Keratinocyte (primary cell): ENCODE results near the gene CKLF. TPM values are rescaled to one million over a fixed set of nuclear protein-coding genes. Genes with fewer than 3 reads are reported as not detected.

Experiments
- DNase-seq: peaks from one replicate; pipeline ENCODE4 v3.0.0-alpha.2; 2011; ENCODE audit warnings: low read depth, missing footprints, low spot score
- FAIRE-seq: peaks from 2 replicates; lab custom pipeline; 2011; peaks lifted over from hg19 to GRCh38; lab: Jason Lieb, UNC
- H2AFZ ChIP-seq: 2 replicates; pipeline ENCODE4 v1.6.0; 2012; ENCODE audit warnings: low read length, control low read depth, inconsistent platforms; ENCODE audit not compliant: control insufficient read depth
- H3K27ac ChIP-seq: 2 replicates; pipeline ENCODE4 v1.5.1; 2011; ENCODE audit warnings: low read length; ENCODE audit not compliant: control insufficient read depth, insufficient read depth
- H3K27me3 ChIP-seq: 3 replicates; pipeline ENCODE4 v1.6.0; 2011; ENCODE audit warnings: low read length; ENCODE audit not compliant: control insufficient read depth, insufficient read depth; ENCODE audit errors: extremely low read depth
- H3K36me3 ChIP-seq, 2 experiments: 2 replicates in 1 of 2; 3 replicates in 1 of 2; pipeline ENCODE4 v1.5.1; 2011; ENCODE audit warnings: low read length in 2 of 2, mild to moderate bottlenecking in 1 of 2; ENCODE audit not compliant: control insufficient read depth in 2 of 2, insufficient read depth in 2 of 2; ENCODE audit errors: extremely low read depth in 1 of 2
- H3K4me1 ChIP-seq: 3 replicates; pipeline ENCODE4 v1.5.1; 2011; ENCODE audit warnings: low read length; ENCODE audit not compliant: control insufficient read depth, insufficient read depth; ENCODE audit errors: extremely low read depth
- H3K4me2 ChIP-seq: 3 replicates; pipeline ENCODE4 v1.6.0; 2011; ENCODE audit warnings: low read depth, low read length; ENCODE audit not compliant: control insufficient read depth, insufficient read depth; ENCODE audit errors: extremely low read depth
- H3K4me3 ChIP-seq, 3 experiments: fragments of 200-600 bp in 1 of 3; sonication (generic) in 1 of 3; 2 replicates in 2 of 3; 3 replicates in 1 of 3; pipeline ENCODE4 v1.5.1; 2011 to 2016; ENCODE audit warnings: low read length in 3 of 3, mild to moderate bottlenecking in 3 of 3, control low read depth in 2 of 3, inconsistent platforms in 1 of 3, low read depth in 1 of 3, mixed read lengths in 1 of 3, mixed run types in 1 of 3, moderate library complexity in 1 of 3; ENCODE audit not compliant: control insufficient read depth in 2 of 3, insufficient read depth in 2 of 3; ENCODE audit errors: extremely low read depth in 1 of 3
- H3K79me2 ChIP-seq: 2 replicates; pipeline ENCODE4 v1.6.0; 2012; ENCODE audit warnings: low read length; ENCODE audit not compliant: control insufficient read depth, insufficient read depth
- H3K9ac ChIP-seq: 3 replicates; pipeline ENCODE4 v1.6.0; 2011; ENCODE audit warnings: low read length; ENCODE audit not compliant: control insufficient read depth, insufficient read depth; ENCODE audit errors: extremely low read depth
- H3K9me1 ChIP-seq: 3 replicates; pipeline ENCODE4 v1.6.0; 2011; ENCODE audit warnings: low read length; ENCODE audit not compliant: control insufficient read depth, insufficient read depth; ENCODE audit errors: extremely low read depth
- H3K9me3 ChIP-seq: 2 replicates; pipeline ENCODE4 v1.5.1; 2012; ENCODE audit warnings: low read depth, low read length; ENCODE audit not compliant: control insufficient read depth
- H4K20me1 ChIP-seq: 3 replicates; pipeline ENCODE4 v1.6.0; 2011; ENCODE audit warnings: low read length; ENCODE audit not compliant: control insufficient read depth, insufficient read depth; ENCODE audit errors: extremely low read depth
- EZH2 ChIP-seq: IDR thresholded peaks from one replicate; pipeline ENCODE4 v1.6.1; 2012; ENCODE audit warnings: inconsistent platforms, mild to moderate bottlenecking, low read length, moderate library complexity
- dilution Hi-C: fragments of 300-500 bp; cut with MboI; formaldehyde crosslinking; loops from one replicate; pipeline ENCODE4 v1.7.0; 2020; ENCODE audit warnings: low sequenced_read_pairs; ENCODE audit not compliant: extremely low pct_ligation_motif_present
- polyA plus RNA-seq, 5 experiments: library from polyadenylated mRNA; depleted of rRNA in 3 of 5; stranded (reverse) in 3 of 5; stranded (forward) in 1 of 5; unstranded in 1 of 5; fragments of >200 nt; gene quantifications; 1 replicate in 1 of 5; 2 replicates in 3 of 5; 3 replicates in 1 of 5; pipeline versions ENCODE4 v1.2.1 to v1.2.3, GENCODE V29; 2011 to 2012; ENCODE audit warnings: missing spikeins in 2 of 5, low read depth in 1 of 5, low replicate concordance in 1 of 5
- TF ChIP-seq, protein P1 (sequence below), 3 experiments: IDR thresholded peaks in 1 of 3; conservative IDR thresholded peaks in 1 of 3; optimal IDR thresholded peaks in 1 of 3; 2 replicates in 2 of 3; 3 replicates in 1 of 3; pipeline versions ENCODE3 to v1.5.1; 2011; ENCODE audit warnings: low read length in 3 of 3, mild to moderate bottlenecking in 3 of 3, moderate library complexity in 2 of 3, control low read depth in 1 of 3, inconsistent platforms in 1 of 3; ENCODE audit not compliant: insufficient read depth in 2 of 3; ENCODE audit errors: extremely low read depth in 1 of 3

The CKLF gene
- polyA plus RNA-seq, 1 donor (not counting 4 experiments of a cell fraction or from before 2014, with no cell fraction given) = 38.0 TPM

DNA sequence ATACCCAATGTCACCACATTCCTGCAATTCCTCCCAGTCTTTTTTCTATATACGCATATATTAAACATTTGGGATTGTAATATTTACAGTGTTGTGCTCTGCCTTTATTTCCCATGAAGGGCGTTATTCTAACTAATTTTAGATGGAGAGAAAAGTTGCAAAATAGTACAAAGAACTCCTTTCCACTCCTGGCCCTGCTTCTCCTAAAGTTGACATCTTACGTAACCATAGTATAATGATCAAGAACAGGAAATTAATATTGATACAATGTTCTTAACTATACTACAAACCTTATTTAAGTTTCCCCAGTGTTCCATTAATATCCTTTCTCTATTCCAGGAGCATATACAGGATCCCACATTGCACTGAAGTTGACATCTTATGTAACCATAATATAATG is 48.8 kb upstream of the CKLF start:
- no peak overlapping the region for H3K4me3 ChIP-seq
- peaks cover 11% of the 10 kb centered on the region for H3K4me1 ChIP-seq
- no peaks in the 10 kb centered on the region for H3K9me3 ChIP-seq
- no peak for TF ChIP-seq EZH2
- TF ChIP-seq, protein P1, sequence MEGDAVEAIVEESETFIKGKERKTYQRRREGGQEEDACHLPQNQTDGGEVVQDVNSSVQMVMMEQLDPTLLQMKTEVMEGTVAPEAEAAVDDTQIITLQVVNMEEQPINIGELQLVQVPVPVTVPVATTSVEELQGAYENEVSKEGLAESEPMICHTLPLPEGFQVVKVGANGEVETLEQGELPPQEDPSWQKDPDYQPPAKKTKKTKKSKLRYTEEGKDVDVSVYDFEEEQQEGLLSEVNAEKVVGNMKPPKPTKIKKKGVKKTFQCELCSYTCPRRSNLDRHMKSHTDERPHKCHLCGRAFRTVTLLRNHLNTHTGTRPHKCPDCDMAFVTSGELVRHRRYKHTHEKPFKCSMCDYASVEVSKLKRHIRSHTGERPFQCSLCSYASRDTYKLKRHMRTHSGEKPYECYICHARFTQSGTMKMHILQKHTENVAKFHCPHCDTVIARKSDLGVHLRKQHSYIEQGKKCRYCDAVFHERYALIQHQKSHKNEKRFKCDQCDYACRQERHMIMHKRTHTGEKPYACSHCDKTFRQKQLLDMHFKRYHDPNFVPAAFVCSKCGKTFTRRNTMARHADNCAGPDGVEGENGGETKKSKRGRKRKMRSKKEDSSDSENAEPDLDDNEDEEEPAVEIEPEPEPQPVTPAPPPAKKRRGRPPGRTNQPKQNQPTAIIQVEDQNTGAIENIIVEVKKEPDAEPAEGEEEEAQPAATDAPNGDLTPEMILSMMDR (optimal IDR thresholded peaks at IDR 0.05 in 1 of 3, IDR thresholded peaks at IDR 0.05 in 1 of 3, conservative IDR thresholded peaks at IDR 0.05 in 1 of 3; ENCODE audit: extremely low read depth in 1 of 3, insufficient read depth in 2 of 3, low read length in 3 of 3) = no peak
- DNase-seq (no peak), FAIRE-seq (no peak)
- H3K9ac ChIP-seq = no peak overlapping the region
- no peaks in the 10 kb centered on the region for H4K20me1 ChIP-seq
- dilution Hi-C loops = no loop called here
- no peaks in the 10 kb centered on the region for H3K9me1 ChIP-seq
- no peaks in the 10 kb centered on the region for H3K79me2 ChIP-seq
- H3K4me2 ChIP-seq = no peak overlapping the region
- no peaks in the 10 kb centered on the region for H3K36me3 ChIP-seq
- H3K27me3 ChIP-seq = no peaks in the 10 kb centered on the region
- no peak overlapping the region for H2AFZ ChIP-seq
- H3K27ac ChIP-seq = no peak overlapping the region

DNA sequence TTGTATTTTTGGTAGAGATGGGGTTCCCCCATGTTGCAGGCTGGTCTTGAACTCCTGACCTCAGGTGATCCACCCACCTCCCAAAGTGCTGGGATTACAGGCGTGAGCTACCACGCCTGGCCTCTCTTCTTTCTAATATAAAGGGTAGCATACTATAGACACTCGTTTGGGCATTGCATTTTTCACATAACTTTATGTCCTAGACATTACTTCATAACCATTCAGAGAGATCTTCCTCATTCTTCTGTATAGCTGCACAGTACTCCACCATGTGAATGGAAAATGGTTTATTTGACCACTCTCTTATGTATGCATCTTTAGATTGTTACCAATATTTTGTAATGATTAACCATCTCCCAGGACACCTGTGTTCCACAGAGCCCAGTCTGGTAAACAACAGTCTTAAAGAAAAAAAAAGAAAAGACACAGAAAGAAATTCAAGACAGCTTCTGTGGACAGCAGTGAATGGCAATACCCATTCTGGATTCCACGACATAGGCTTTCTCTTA is 44.6 kb upstream of the CKLF start:
- Histone ChIP-seq H3K4me1 (peaks cover 47% of the 10 kb centered on the region), H3K4me3 (no peak overlapping the region), H3K27ac (peak overlapping the region; percentile 25), H3K36me3 (no peaks in the 10 kb centered on the region), H3K27me3 (no peaks in the 10 kb centered on the region), H4K20me1 (no peaks in the 10 kb centered on the region), H3K4me2 (peak overlapping the region; percentile 70), H3K9me1 (no peaks in the 10 kb centered on the region), H3K79me2 (no peaks in the 10 kb centered on the region), H2AFZ (no peak overlapping the region), H3K9ac (no peak overlapping the region), H3K9me3 (no peaks in the 10 kb centered on the region)
- FAIRE-seq = no peak
- TF ChIP-seq, protein P1 (optimal IDR thresholded peaks at IDR 0.05 in 1 of 3, IDR thresholded peaks at IDR 0.05 in 1 of 3, conservative IDR thresholded peaks at IDR 0.05 in 1 of 3; ENCODE audit: extremely low read depth in 1 of 3, insufficient read depth in 2 of 3, low read length in 3 of 3) = no peak
- no peak for TF ChIP-seq EZH2
- DNase-seq = no peak
- dilution Hi-C loops = no loop called here
